Testis (tissue), 2 donors: ENCODE results near the gene DRC7.

Experiments used
- CTCF ChIP-seq, 3 experiments: fragments of 450-650 bp in 2 of 3; fragments of 200-600 bp in 1 of 3; sonication (generic) in 1 of 3; IDR thresholded peaks; one replicate each; pipeline ENCODE4 v1.5.1; 2016 to 2019; ENCODE audit warnings: antibody characterized with exemption in 3 of 3, mild to moderate bottlenecking in 2 of 3, moderate library complexity in 1 of 3
- POLR2A ChIP-seq: fragments of 450-650 bp; IDR thresholded peaks from one replicate; pipeline ENCODE4 v1.6.1; 2017; ENCODE audit warnings: antibody characterized with exemption, mild to moderate bottlenecking, moderate library complexity

- TF ChIP-seq CTCF (IDR thresholded peaks at IDR 0.05) (no peak), POLR2A (no peak)
Measured at GRCh38 chr16:57704011-57704904, 9.7 kb downstream of the DRC7 start.
